PC-9 (cell line): ENCODE measurements around the gene LCN12. TPM values are rescaled to one million over a fixed set of nuclear protein-coding genes. Genes with fewer than 3 reads are reported as not detected.

ENCODE experiments used
- BruUV-seq: library from RNA; stranded (reverse); fragments of 400-500 nt; replicated peaks from 2 replicates; lab custom pipeline; 2021; lab: Mats Ljungman, UMichigan
- CTCF ChIA-PET: fragments of 300-600 bp; sonication (Branson Sonifier 250); formaldehyde crosslinking; loops from one replicate; lab custom pipeline; 2022; ENCODE audit warnings: antibody characterized with exemption; lab: Charles Lee
- POLR2A ChIA-PET: fragments of 300-600 bp; sonication (Branson Sonifier 250); formaldehyde crosslinking; loops from one replicate; lab custom pipeline; 2022; ENCODE audit warnings: antibody characterized with exemption; ENCODE audit not compliant: unreplicated experiment; lab: Charles Lee
- DNase-seq, 2 experiments: peaks; one replicate each; pipeline versions ENCODE4 v3.0.0 to v3.0.0-alpha.2; 2015 to 2022; ENCODE audit warnings: mixed read lengths in 1 of 2
- H2AFZ ChIP-seq: fragments of 200-600 bp; sonication (generic); 2 replicates; pipeline ENCODE4 v1.8.1; 2017; ENCODE audit warnings: antibody characterized with exemption
- H3F3A ChIP-seq: fragments of 200-600 bp; sonication (generic); 2 replicates; pipeline ENCODE4 v1.8.1; 2017; ENCODE audit warnings: antibody characterized with exemption, mild to moderate bottlenecking, low read depth; ENCODE audit not compliant: insufficient read depth
- H3K27ac ChIP-seq: fragments of 200-600 bp; sonication (generic); 2 replicates; pipeline ENCODE4 v1.6.1; 2016; ENCODE audit warnings: mixed run types
- H3K27me3 ChIP-seq: fragments of 200-600 bp; sonication (generic); 2 replicates; pipeline ENCODE4 v1.6.1; 2016; ENCODE audit warnings: low read depth, mixed run types; ENCODE audit not compliant: insufficient read depth
- H3K36me3 ChIP-seq: fragments of 200-600 bp; sonication (generic); 2 replicates; pipeline ENCODE4 v1.6.1; 2016; ENCODE audit warnings: low read depth, mixed run types
- H3K4me1 ChIP-seq: fragments of 200-600 bp; sonication (generic); replicated peaks from 2 replicates; pipeline ENCODE4 v1.6.1; 2016; ENCODE audit warnings: mixed run types; ENCODE audit not compliant: insufficient read depth
- H3K4me2 ChIP-seq: fragments of 200-600 bp; sonication (generic); 2 replicates; pipeline ENCODE4 v1.6.1; 2017; ENCODE audit warnings: mixed run types
- H3K4me3 ChIP-seq: fragments of 200-600 bp; sonication (generic); 2 replicates; pipeline ENCODE4 v1.6.1; 2016; ENCODE audit warnings: mixed run types
- H3K79me2 ChIP-seq: fragments of 200-600 bp; sonication (generic); 2 replicates; pipeline ENCODE4 v1.6.1; 2017; ENCODE audit warnings: low read depth, mixed run types
- H3K9me2 ChIP-seq: fragments of 200-600 bp; sonication (generic); 2 replicates; pipeline ENCODE4 v1.8.1; 2017; ENCODE audit warnings: mild to moderate bottlenecking; ENCODE audit not compliant: insufficient read depth
- H3K9me3 ChIP-seq: fragments of 200-600 bp; sonication (generic); 2 replicates; pipeline ENCODE4 v1.8.1; 2016; ENCODE audit warnings: low read depth; ENCODE audit not compliant: insufficient read depth
- H4K20me1 ChIP-seq: fragments of 200-600 bp; sonication (generic); 2 replicates; pipeline ENCODE4 v1.8.1; 2017; ENCODE audit not compliant: insufficient read depth
- EZH2 ChIP-seq: fragments of 200-600 bp; sonication (generic); IDR thresholded peaks from 2 replicates; pipeline ENCODE4 v1.8.0; 2017; ENCODE audit warnings: antibody characterized with exemption, low read depth
- intact Hi-C: fragments of 100-400 bp; cut with micrococcal nuclease; formaldehyde crosslinking; loops from one replicate; pipeline ENCODE4 v1.10.0; 2022; ENCODE audit not compliant: unreplicated experiment
- total RNA-seq: library from RNA; stranded (reverse); gene quantifications from 2 replicates; pipeline ENCODE4 v1.2.3, GENCODE V29; 2021
- TF ChIP-seq, protein P1 (sequence below): fragments of 200-600 bp; sonication (generic); conservative IDR thresholded peaks from 2 replicates; pipeline ENCODE4 v1.6.1; 2017; ENCODE audit warnings: mixed run types, antibody characterized with exemption, mild to moderate bottlenecking, moderate library complexity

LCN12 gene
- total RNA-seq, 1 experiment from 2014 or later, result 9.3 TPM

DNA sequence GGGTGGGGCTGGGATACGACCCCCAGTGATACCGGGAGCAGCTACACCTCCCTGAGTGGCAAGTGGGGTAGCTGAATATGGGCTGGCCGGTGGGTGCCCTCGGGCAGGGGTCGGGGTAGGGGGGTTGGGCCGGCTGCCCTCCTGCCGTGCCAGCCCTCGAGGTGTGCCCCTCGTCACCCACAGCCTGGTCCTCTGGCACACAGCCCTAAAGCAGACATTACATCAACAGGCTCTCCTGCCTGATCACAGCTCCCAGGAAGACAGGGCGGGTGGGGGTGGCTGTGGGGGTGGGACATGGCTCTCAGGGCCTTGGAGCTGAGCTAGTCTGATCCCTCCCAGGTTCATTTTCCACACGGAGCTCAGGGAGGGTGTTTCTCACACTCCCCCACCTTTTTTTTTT, 30.8 kb upstream of the LCN12 start:
- H3K27ac ChIP-seq, result no peak overlapping the region
- ChIA-PET POLR2A (no interaction called here), CTCF (no interaction called here)
- H3K36me3 ChIP-seq, result no peaks in the 10 kb centered on the region; the same call in 1 of the 2 replicates
- no peak for DNase-seq
- no peaks in the 10 kb centered on the region for H3K4me1 ChIP-seq
- H2AFZ ChIP-seq, result no peak overlapping the region
- H3K9me3 ChIP-seq, result no peaks in the 10 kb centered on the region
- no peak overlapping the region for H3K4me3 ChIP-seq
- no peak overlapping the region for H3K4me2 ChIP-seq
- BruUV-seq, result no TSS peak
- H3K9me2 ChIP-seq, result no peaks in the 10 kb centered on the region
- H3K79me2 ChIP-seq, result no peaks in the 10 kb centered on the region
- H3K27me3 ChIP-seq, result no peaks in the 10 kb centered on the region
- H3F3A ChIP-seq, result no peaks in the 10 kb centered on the region
- TF ChIP-seq EZH2, result no peak
- TF ChIP-seq, protein P1, sequence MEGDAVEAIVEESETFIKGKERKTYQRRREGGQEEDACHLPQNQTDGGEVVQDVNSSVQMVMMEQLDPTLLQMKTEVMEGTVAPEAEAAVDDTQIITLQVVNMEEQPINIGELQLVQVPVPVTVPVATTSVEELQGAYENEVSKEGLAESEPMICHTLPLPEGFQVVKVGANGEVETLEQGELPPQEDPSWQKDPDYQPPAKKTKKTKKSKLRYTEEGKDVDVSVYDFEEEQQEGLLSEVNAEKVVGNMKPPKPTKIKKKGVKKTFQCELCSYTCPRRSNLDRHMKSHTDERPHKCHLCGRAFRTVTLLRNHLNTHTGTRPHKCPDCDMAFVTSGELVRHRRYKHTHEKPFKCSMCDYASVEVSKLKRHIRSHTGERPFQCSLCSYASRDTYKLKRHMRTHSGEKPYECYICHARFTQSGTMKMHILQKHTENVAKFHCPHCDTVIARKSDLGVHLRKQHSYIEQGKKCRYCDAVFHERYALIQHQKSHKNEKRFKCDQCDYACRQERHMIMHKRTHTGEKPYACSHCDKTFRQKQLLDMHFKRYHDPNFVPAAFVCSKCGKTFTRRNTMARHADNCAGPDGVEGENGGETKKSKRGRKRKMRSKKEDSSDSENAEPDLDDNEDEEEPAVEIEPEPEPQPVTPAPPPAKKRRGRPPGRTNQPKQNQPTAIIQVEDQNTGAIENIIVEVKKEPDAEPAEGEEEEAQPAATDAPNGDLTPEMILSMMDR, result no peak
- intact Hi-C loops, result no loop called here
- no peaks in the 10 kb centered on the region for H4K20me1 ChIP-seq

DNA sequence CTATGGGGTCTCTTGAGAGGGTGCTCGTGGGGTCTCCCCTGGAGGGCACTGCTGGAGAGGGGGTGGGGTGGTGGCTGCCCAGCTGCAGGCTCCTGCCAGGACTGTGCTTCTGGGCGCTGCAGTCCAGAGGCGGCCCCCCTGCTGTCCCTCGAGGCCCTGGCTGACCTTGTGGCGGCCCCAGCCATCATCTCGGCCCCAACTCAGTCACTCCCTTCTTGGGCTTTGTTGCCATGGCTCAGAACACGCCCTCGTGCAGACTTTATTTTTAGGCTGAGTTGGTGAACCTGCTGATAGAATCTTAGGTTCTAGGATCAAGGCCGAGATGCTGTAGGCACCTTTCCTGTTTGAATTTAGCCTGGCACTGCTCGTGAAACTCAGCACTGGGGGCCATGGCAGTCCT, 30.4 kb upstream of the LCN12 start:
- H3K9me3 ChIP-seq, result no peaks in the 10 kb centered on the region
- no peak overlapping the region for H2AFZ ChIP-seq
- H3K9me2 ChIP-seq, result no peaks in the 10 kb centered on the region
- no peaks in the 10 kb centered on the region for H3K4me1 ChIP-seq
- no peaks in the 10 kb centered on the region for H3F3A ChIP-seq
- H3K79me2 ChIP-seq, result no peaks in the 10 kb centered on the region
- POLR2A ChIA-PET, result interaction anchor here (0.5 kb wide), 1 partner anchor 139 kb away, joined by 10 read pairs; no protein-coding TSS in a partner anchor
- intact Hi-C loops, result no loop called here
- DNase-seq, result no peak
- no peaks in the 10 kb centered on the region for H4K20me1 ChIP-seq
- BruUV-seq, result no TSS peak
- no peak overlapping the region for H3K27ac ChIP-seq
- H3K4me2 ChIP-seq, result no peak overlapping the region
- CTCF ChIA-PET, result interaction anchor here (0.5 kb wide), 1 partner anchor 194 kb away, joined by 3 read pairs; no protein-coding TSS in a partner anchor
- H3K4me3 ChIP-seq, result no peak overlapping the region
- no peak for TF ChIP-seq EZH2
- TF ChIP-seq, protein P1, result no peak
- H3K27me3 ChIP-seq, result no peaks in the 10 kb centered on the region
- no peaks in the 10 kb centered on the region; the same call in 1 of the 2 replicates for H3K36me3 ChIP-seq

DNA sequence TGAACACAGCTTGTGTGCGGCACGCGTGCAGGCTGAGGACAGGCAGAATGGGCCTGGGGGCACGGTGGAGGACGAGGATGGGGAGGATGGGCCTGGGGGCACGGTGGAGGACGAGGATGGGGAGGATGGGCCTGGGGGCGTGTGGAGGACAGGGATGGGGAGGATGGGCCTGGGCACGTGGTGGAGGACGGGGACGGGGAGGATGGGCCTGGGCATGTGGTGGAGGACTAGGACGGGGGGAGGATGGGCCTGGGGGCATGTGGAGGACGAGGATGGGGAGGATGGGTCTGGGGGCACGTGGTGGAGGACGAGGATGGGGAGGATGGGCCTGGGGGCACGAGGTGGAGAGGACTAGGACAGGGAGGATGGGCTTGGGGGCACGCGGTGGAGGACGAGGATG, 29.5 kb upstream of the LCN12 start:
- H3K9me2 ChIP-seq, result no peaks in the 10 kb centered on the region
- no peaks in the 10 kb centered on the region for H3F3A ChIP-seq
- DNase-seq, result no peak
- no peak overlapping the region for H3K4me3 ChIP-seq
- intact Hi-C loops, result no loop called here
- H4K20me1 ChIP-seq, result no peaks in the 10 kb centered on the region
- ChIA-PET POLR2A (no interaction called here), CTCF (interaction anchor here (0.5 kb wide), 1 partner anchor 195 kb away, joined by 3 read pairs; no protein-coding TSS in a partner anchor)
- no TSS peak for BruUV-seq
- H2AFZ ChIP-seq, result no peak overlapping the region
- no peak for TF ChIP-seq EZH2
- TF ChIP-seq, protein P1, result no peak
- no peaks in the 10 kb centered on the region for H3K79me2 ChIP-seq
- no peak overlapping the region for H3K27ac ChIP-seq
- no peak overlapping the region for H3K4me2 ChIP-seq
- H3K27me3 ChIP-seq, result no peaks in the 10 kb centered on the region
- H3K9me3 ChIP-seq, result no peaks in the 10 kb centered on the region
- no peaks in the 10 kb centered on the region for H3K4me1 ChIP-seq
- H3K36me3 ChIP-seq, result no peaks in the 10 kb centered on the region; the same call in 1 of the 2 replicates
